22Rv1 (cell line): ENCODE data around the gene SPON2.

Experiments used
- H3K27ac ChIP-seq: fragments of 450-650 bp; 2 replicates; pipeline ENCODE4 v1.5.1; 2017
- ZFX ChIP-seq: fragments of 450-650 bp; IDR thresholded peaks from 2 replicates; pipeline ENCODE4 v1.6.1; 2017; ENCODE audit warnings: antibody characterized with exemption, borderline replicate concordance
- TF ChIP-seq, protein P1 (sequence below): fragments of 450-650 bp; IDR thresholded peaks from 2 replicates; pipeline ENCODE4 v1.5.1; 2017; ENCODE audit warnings: mild to moderate bottlenecking

SPON2 gene

DNA sequence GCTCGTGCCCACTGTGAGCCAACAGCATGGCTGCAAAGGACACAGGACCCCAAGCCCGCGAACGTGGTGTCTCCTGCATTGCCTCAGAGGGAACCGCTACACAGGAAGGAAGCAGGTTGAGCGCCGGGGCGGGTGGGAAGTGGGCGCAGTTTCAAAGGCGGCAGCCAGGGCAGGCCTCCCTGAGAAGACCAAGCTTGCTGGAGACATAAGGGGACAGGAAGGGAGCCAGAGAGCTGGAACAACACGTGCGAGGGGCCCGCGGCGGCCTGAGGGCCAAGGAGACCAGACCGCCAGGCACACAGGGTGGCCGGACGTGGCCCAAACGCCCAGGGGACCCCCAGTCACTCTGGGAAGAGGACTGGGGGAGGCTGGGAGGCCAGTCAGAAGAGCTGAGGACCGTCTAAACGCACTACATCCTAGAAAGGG is 44.5 kb upstream of the SPON2 start:
- TF ChIP-seq, protein P1, sequence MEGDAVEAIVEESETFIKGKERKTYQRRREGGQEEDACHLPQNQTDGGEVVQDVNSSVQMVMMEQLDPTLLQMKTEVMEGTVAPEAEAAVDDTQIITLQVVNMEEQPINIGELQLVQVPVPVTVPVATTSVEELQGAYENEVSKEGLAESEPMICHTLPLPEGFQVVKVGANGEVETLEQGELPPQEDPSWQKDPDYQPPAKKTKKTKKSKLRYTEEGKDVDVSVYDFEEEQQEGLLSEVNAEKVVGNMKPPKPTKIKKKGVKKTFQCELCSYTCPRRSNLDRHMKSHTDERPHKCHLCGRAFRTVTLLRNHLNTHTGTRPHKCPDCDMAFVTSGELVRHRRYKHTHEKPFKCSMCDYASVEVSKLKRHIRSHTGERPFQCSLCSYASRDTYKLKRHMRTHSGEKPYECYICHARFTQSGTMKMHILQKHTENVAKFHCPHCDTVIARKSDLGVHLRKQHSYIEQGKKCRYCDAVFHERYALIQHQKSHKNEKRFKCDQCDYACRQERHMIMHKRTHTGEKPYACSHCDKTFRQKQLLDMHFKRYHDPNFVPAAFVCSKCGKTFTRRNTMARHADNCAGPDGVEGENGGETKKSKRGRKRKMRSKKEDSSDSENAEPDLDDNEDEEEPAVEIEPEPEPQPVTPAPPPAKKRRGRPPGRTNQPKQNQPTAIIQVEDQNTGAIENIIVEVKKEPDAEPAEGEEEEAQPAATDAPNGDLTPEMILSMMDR = no peak
- no peak for TF ChIP-seq ZFX
- no peak overlapping the region for H3K27ac ChIP-seq

DNA sequence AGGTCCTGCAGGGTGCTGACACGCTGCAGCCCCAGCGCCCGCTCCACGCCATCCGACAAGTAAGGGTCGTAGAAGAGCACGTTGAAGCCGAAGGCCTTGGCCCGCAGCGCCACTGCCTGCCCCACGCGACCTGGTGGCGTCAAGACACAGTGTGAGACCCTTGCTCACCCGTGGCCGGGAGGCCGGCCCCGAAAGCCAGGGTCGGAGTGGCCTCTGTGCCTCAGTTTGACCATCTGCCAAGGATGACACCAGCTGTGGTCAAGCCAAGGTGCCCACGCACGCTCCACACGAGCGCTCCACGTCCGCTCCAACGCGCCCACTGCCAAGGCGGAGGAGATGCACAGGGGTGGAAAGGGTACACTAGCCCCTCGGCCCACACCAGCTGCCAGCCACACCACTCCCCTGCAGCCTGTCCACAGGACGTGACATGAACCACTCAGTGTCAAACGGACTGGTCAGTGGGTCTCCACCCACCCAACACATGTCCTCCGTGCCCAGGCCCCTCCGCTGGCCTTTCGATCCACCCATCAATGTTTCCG is 43.8 kb upstream of the SPON2 start:
- no peak overlapping the region for H3K27ac ChIP-seq
- TF ChIP-seq ZFX = no peak
- TF ChIP-seq, protein P1 = no peak

DNA sequence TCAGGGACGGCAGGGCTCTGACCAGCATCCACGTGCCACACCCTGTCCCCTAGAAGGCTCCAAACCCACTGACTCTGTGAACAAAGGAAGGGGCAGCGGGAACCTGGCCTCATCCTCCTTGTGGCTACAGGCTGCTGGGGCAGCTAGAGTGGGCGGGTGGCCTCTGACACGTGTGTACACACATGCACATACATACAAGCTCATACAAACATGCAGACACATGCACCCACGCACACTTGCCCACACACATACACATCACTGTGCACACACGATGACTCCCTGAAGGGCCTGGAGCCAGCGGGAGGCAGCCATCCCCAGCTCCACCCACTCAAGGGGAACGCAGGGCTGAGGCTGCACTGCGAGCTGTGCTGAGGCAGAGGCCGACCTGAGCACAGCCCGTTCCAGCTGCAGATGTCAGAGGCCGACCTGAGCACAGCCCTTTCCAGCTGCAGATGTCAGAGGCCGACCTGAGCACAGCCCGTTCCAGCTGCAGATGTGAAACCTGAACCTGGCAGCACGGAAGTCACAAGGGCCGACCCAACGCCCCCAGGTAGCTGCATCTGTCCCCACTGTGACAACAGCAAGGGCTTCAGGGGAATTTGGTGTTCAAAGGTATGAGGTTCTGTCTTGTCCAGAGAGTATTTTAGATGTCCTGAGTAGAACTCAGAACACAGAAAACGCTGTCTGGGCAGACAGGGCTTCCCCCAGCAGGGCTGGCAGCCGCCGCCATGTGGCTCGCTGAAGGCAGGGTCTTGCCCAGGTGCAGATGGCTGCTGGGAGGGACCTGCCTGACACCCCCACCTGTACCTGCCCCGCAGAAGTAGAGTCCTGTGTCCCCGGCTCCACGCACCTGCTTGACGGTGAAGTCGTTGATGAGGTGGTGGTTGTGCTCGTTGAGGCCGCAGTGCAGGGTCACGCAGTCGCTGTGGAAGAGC is 43.0 kb upstream of the SPON2 start:
- TF ChIP-seq, protein P1 = no peak
- no peak for TF ChIP-seq ZFX
- no peak overlapping the region for H3K27ac ChIP-seq

DNA sequence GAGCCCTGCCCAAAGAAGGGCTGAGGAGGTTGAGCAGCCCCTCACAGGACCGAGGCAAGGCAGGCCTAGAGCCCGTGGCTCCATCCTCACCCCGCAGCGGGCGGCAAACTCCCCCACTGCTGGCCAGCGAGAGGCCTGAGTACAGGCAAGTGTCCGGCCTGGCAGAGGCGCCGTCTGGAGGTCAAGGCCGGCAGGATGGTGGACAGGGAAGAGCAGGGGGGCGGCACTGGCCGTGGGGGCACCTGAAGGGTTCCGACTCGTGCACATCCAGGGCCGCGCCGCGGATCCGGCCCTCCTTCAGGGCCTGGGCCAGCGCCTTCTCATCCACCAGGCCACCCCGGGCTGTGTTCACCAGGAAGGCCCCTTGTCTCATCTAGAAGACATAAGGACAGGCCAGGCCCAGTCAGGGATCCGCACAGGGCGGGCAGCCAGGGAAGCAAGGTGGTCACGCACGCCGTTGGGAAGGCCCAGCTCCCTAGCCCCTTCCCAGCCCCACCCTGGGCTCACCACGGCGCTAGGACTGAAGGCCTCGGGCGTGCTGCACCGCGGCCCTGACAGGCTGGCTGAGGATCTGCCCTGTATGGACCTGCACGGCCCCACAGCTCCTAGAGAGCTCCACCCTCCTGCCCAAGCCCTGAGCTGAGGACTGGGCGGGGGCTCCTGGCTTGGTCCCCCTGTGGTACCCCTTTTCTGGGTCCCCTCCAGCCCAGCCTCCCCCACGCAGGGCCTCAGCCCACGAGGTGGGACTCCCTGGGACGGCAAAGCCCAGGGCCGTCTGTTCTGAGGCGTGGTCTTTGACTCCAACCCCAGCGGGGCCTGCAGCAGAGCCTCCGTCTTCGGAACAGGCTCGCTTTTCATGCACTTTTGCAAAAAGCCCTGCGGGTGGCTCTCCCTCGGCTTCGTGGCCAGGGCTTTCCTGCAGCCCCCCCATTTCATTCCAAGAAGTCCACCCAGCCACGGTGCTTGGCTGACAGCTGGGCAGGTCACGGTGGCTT is 42.0 kb upstream of the SPON2 start:
- TF ChIP-seq, protein P1 = no peak
- no peak for TF ChIP-seq ZFX

GRCh38 chr4:1213336-1213995 is 41.1 kb upstream of the SPON2 start:
- TF ChIP-seq, protein P1 = no peak
- TF ChIP-seq ZFX = no peak
- H3K27ac ChIP-seq = no peak overlapping the region

More for the DNA sequence above, 42.0 kb upstream of the SPON2 start:
- H3K27ac ChIP-seq = no peak overlapping the region

- no peak overlapping the region for H3K27ac ChIP-seq
- TF ChIP-seq ZFX = no peak
- TF ChIP-seq, protein P1 = no peak
These were observed 40.4 kb upstream of the SPON2 start for GRCh38 chr4:1212546-1213335.
